Heart left ventricle (tissue), 13 donors: ENCODE results near the gene CPXM2.

Experiments used
- POLR2A ChIP-seq, 2 donors: fragments of 450-650 bp; IDR thresholded peaks; one replicate each; pipeline ENCODE4 v1.6.1; 2017; ENCODE audit warnings: antibody characterized with exemption in 2 of 2, mild to moderate bottlenecking in 2 of 2, moderate library complexity in 2 of 2
- TF ChIP-seq, protein P1 (sequence below), 12 donors: fragments of 200-600 bp; sonication (generic) in 4 of 12; IDR thresholded peaks; one replicate each; pipeline versions ENCODE4 v1.5.0 to v1.8.0; 2018 to 2022; ENCODE audit warnings: antibody characterized with exemption in 12 of 12, mild to moderate bottlenecking in 5 of 12
- donor health status: ischemic (EF 13 %, LVEDD 7.1; RV severe dilation, severe dysfunction).
- donor health status: DM: no; HTN: yes; CAD: no.
- donor health status: DM: no; HTN: no; CAD: no.
- donor health status: ischemic (EF 25% LVEDD 6.9; RV normal size, moderate dysfunction).
- donor health status: ischemic (EF 25% LVEDD 5.7; RV mildly dilated, moderate dysfunction).
- donor health status: ischemic (EF 35%, LVEDD 5.7; RV mildly dilated, moderate dysfunction).
- donor health status: nonischemic (EF 11% LVEDD 7.7; RV severe dilation, severe dysfunction).
- donor health status: DM: yes; HTN: yes; CAD: no.
- donor health status: PGD.
- donor health status: ischemic (EF 29% LVEDD 5.4; RV normal size, mild dysfunction).
- donor health status: nonischemic (EF 23%, LVEDD 6.1; RV moderate dilation, normal function).

DNA sequence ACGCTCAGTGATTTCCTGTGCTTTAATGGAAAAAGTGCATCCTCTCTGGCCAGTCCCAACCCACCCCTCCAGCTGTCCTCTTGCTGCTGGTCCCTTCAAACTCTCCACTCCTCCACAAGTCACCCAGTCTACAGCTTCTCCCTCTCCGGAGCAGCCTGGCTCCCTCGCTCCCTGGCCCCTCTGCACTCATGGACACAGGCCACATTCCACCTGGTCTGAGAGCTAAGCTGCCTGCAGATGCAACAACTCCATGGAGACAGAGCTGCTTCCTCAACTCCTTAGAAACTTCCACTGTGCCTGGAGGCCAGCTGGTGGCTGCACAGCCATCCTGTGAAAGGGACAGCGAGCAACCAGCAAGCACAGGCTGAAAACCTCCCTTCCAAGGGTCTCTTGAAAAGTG, 137.5 kb downstream of the CPXM2 start:
- no peak for TF ChIP-seq POLR2A (IDR thresholded peaks at IDR 0.05)
- TF ChIP-seq, protein P1, sequence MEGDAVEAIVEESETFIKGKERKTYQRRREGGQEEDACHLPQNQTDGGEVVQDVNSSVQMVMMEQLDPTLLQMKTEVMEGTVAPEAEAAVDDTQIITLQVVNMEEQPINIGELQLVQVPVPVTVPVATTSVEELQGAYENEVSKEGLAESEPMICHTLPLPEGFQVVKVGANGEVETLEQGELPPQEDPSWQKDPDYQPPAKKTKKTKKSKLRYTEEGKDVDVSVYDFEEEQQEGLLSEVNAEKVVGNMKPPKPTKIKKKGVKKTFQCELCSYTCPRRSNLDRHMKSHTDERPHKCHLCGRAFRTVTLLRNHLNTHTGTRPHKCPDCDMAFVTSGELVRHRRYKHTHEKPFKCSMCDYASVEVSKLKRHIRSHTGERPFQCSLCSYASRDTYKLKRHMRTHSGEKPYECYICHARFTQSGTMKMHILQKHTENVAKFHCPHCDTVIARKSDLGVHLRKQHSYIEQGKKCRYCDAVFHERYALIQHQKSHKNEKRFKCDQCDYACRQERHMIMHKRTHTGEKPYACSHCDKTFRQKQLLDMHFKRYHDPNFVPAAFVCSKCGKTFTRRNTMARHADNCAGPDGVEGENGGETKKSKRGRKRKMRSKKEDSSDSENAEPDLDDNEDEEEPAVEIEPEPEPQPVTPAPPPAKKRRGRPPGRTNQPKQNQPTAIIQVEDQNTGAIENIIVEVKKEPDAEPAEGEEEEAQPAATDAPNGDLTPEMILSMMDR (IDR thresholded peaks at IDR 0.05): no peak
